Loucy (cell line): ENCODE data around the gene E4F1.

ENCODE experiments used
- H2AFZ ChIP-seq: fragments of 200-600 bp; sonication (generic); 2 replicates; pipeline ENCODE4 v1.6.0; 2016; ENCODE audit warnings: antibody characterized with exemption, mild to moderate bottlenecking, low read length, moderate library complexity
- H3F3A ChIP-seq: fragments of 200-600 bp; 2 replicates; pipeline ENCODE4 v1.6.0; 2016; ENCODE audit warnings: antibody characterized with exemption, low read depth, mild to moderate bottlenecking
- H3K27me3 ChIP-seq: fragments of 200-600 bp; sonication (generic); 2 replicates; pipeline ENCODE4 v1.6.1; 2014; ENCODE audit warnings: low read length, mild to moderate bottlenecking; ENCODE audit not compliant: insufficient read depth, poor library complexity, severe bottlenecking
- H3K36me3 ChIP-seq: fragments of 200-600 bp; sonication (generic); 2 replicates; pipeline ENCODE4 v1.6.1; 2016; ENCODE audit warnings: low read length; ENCODE audit not compliant: insufficient read depth
- H3K4me1 ChIP-seq: fragments of 200-600 bp; sonication (generic); 2 replicates; pipeline ENCODE4 v1.5.1; 2014; ENCODE audit warnings: low read length, mild to moderate bottlenecking; ENCODE audit not compliant: insufficient read depth, poor library complexity, severe bottlenecking
- H3K4me2 ChIP-seq: fragments of 200-600 bp; sonication (generic); 2 replicates; pipeline ENCODE4 v1.6.0; 2014; ENCODE audit warnings: antibody characterized with exemption, low read length, low read depth, mild to moderate bottlenecking; ENCODE audit not compliant: poor library complexity, severe bottlenecking
- H3K4me3 ChIP-seq: fragments of 200-600 bp; sonication (generic); 2 replicates; pipeline ENCODE4 v1.5.1; 2014; ENCODE audit warnings: low read length, mild to moderate bottlenecking, mixed read lengths; ENCODE audit not compliant: poor library complexity, severe bottlenecking
- H3K79me2 ChIP-seq: fragments of 200-600 bp; sonication (generic); 2 replicates; pipeline ENCODE4 v1.6.1; 2014; ENCODE audit warnings: low read length; ENCODE audit not compliant: insufficient read depth
- H3K9ac ChIP-seq: fragments of 200-600 bp; sonication (generic); 2 replicates; pipeline ENCODE4 v1.6.0; 2014; ENCODE audit warnings: mild to moderate bottlenecking, low read depth, low read length, moderate library complexity; ENCODE audit not compliant: poor library complexity, severe bottlenecking
- H3K9me2 ChIP-seq: fragments of 200-600 bp; sonication (generic); replicated peaks from 2 replicates; pipeline ENCODE4 v1.6.1; 2016; ENCODE audit warnings: low read depth, low read length, mixed read lengths
- H3K9me3 ChIP-seq: fragments of 200-600 bp; sonication (generic); 2 replicates; pipeline ENCODE4 v1.6.1; 2014; ENCODE audit warnings: mild to moderate bottlenecking, antibody characterized with exemption, low read length, low read depth; ENCODE audit not compliant: insufficient read depth
- H4K20me1 ChIP-seq: fragments of 200-600 bp; sonication (generic); 2 replicates; pipeline ENCODE4 v1.6.0; 2014; ENCODE audit warnings: antibody characterized with exemption, low read length, mild to moderate bottlenecking; ENCODE audit not compliant: insufficient read depth, poor library complexity, severe bottlenecking
- CTCF ChIP-seq: fragments of 200-600 bp; sonication (generic); conservative IDR thresholded peaks from 2 replicates; pipeline ENCODE4 v1.5.1; 2014; ENCODE audit warnings: mild to moderate bottlenecking, antibody characterized with exemption, low read length
- EZH2phosphoT487 ChIP-seq: fragments of 200-600 bp; IDR thresholded peaks from 2 replicates; pipeline ENCODE4 v1.6.1; 2018; ENCODE audit warnings: antibody characterized with exemption, mild to moderate bottlenecking, moderate library complexity, borderline replicate concordance

The E4F1 gene

DNA sequence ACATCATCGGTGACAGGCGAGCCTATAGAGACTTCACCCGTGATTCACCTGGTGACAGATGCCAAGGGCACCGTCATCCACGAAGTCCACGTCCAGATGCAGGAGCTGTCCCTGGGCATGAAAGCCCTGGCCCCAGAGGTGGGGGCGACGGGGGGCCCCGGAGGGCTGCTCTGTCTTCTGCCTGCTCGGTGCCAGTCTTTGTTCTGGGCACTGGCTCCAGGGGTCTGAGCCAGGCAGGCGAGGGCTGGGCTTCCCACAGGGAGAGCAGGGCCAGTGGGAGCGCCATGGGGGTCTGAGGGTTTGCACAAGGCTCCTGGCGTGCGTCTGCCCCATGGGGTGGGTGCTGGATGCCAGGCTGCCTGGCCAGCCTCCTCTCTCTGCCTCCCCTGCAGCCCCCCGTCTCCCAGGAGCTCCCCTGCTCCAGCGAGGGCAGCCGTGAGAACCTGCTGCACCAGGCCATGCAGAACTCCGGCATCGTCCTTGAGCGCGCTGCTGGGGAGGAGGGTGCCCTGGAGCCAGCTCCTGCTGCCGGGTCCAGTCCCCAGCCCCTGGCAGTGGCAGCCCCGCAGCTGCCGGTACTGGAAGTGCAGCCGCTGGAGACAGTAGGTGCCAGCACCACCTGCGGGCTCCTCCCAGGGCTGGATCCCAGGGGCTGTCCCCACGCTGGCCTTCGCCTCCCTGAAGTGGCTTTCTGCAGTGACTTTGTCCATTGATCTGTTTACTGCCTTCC is 9.8 kb downstream of the E4F1 start:
- H4K20me1 ChIP-seq, result no peaks in the 10 kb centered on the region
- H3K4me2 ChIP-seq, result no peak overlapping the region
- TF ChIP-seq CTCF (no peak), EZH2phosphoT487 (no peak)
- H3K36me3 ChIP-seq, result no peaks in the 10 kb centered on the region; the same call in 1 of the 2 replicates
- H2AFZ ChIP-seq, result no peak overlapping the region
- no peak overlapping the region for H3K4me3 ChIP-seq
- H3K9me3 ChIP-seq, result no peaks in the 10 kb centered on the region
- no peaks in the 10 kb centered on the region for H3F3A ChIP-seq
- H3K27me3 ChIP-seq, result no peaks in the 10 kb centered on the region
- H3K9me2 ChIP-seq, result no peaks in the 10 kb centered on the region
- no peaks in the 10 kb centered on the region for H3K79me2 ChIP-seq
- no peaks in the 10 kb centered on the region for H3K4me1 ChIP-seq
- no peak overlapping the region for H3K9ac ChIP-seq

- H3K9ac ChIP-seq, result no peak overlapping the region
- no peaks in the 10 kb centered on the region for H3K79me2 ChIP-seq
- H4K20me1 ChIP-seq, result no peaks in the 10 kb centered on the region
- H3F3A ChIP-seq, result no peaks in the 10 kb centered on the region
- H2AFZ ChIP-seq, result no peak overlapping the region
- H3K9me2 ChIP-seq, result no peaks in the 10 kb centered on the region
- no peaks in the 10 kb centered on the region for H3K27me3 ChIP-seq
- no peak overlapping the region for H3K4me3 ChIP-seq
- H3K4me2 ChIP-seq, result no peak overlapping the region
- no peaks in the 10 kb centered on the region for H3K9me3 ChIP-seq
- no peaks in the 10 kb centered on the region for H3K4me1 ChIP-seq
- TF ChIP-seq EZH2phosphoT487, result no peak
- no peak for TF ChIP-seq CTCF
- no peaks in the 10 kb centered on the region; the same call in 1 of the 2 replicates for H3K36me3 ChIP-seq
Observed at GRCh38 chr16:2233872-2234812, 10.8 kb downstream of the E4F1 start.

DNA sequence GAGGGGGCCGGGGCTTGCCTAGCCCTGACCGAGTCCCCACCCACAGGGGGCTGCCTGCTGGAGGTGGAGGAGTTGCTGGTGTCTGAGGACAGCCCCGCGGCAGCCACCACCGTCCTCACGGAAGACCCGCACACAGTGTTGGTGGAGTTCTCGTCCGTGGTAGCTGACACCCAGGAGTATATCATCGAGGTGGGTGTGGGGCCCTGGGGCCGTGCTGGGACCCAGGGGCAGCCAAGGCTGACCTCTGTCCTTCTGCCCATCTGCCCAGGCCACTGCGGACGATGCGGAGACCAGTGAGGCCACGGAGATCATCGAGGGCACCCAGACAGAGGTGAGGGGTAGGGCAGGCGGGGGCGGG is 11.4 kb downstream of the E4F1 start:
- H3K79me2 ChIP-seq, result no peaks in the 10 kb centered on the region
- no peaks in the 10 kb centered on the region for H3K4me1 ChIP-seq
- H3K36me3 ChIP-seq, result no peaks in the 10 kb centered on the region; the same call in 1 of the 2 replicates
- H4K20me1 ChIP-seq, result no peaks in the 10 kb centered on the region
- no peaks in the 10 kb centered on the region for H3F3A ChIP-seq
- H3K27me3 ChIP-seq, result no peaks in the 10 kb centered on the region
- TF ChIP-seq EZH2phosphoT487 (no peak), CTCF (no peak)
- H3K4me3 ChIP-seq, result no peak overlapping the region
- H3K9ac ChIP-seq, result no peak overlapping the region
- no peaks in the 10 kb centered on the region for H3K9me3 ChIP-seq
- no peak overlapping the region for H3K4me2 ChIP-seq
- H2AFZ ChIP-seq, result no peak overlapping the region
- H3K9me2 ChIP-seq, result no peaks in the 10 kb centered on the region
